IPS-18a (cell line): Measurements from ENCODE around the gene AIMP2.
A peak's percentile ranks its signal among the peaks of the same experiment; 100 is the strongest.
"Not testable (repeated sequence)": the region's sequence is repeated elsewhere in the genome, so short reads cannot be mapped to it uniquely, and the experiment has no call there.

Source experiments
- H3K27ac ChIP-seq: one replicate; pipeline ENCODE4 v1.5.1; 2013; ENCODE audit warnings: low read length
- H3K27me3 ChIP-seq: one replicate; pipeline ENCODE4 v1.6.1; 2013; ENCODE audit warnings: mild to moderate bottlenecking, low read length; ENCODE audit not compliant: control insufficient read depth, insufficient read depth
- H3K36me3 ChIP-seq: one replicate; pipeline ENCODE4 v1.6.1; 2013; ENCODE audit warnings: low read depth, low read length; ENCODE audit not compliant: control insufficient read depth
- H3K4me1 ChIP-seq: one replicate; pipeline ENCODE4 v1.6.1; 2013; ENCODE audit warnings: low read depth, low read length; ENCODE audit not compliant: control insufficient read depth
- H3K4me3 ChIP-seq: one replicate; pipeline ENCODE4 v1.5.1; 2013; ENCODE audit warnings: low read length
- H3K9ac ChIP-seq: one replicate; pipeline ENCODE4 v1.6.1; 2013; ENCODE audit warnings: mild to moderate bottlenecking, low read length, moderate library complexity
- H3K9me3 ChIP-seq: one replicate; pipeline ENCODE4 v1.6.1; 2013; ENCODE audit warnings: low read depth, low read length; ENCODE audit not compliant: control insufficient read depth

Gene AIMP2

GRCh38 chr7:6028563-6028962 lies 19.5 kb downstream of the AIMP2 start:
- H3K36me3 ChIP-seq: peaks cover 54% of the 10 kb centered on the region
- no peaks in the 10 kb centered on the region for H3K27me3 ChIP-seq
- H3K27ac ChIP-seq: no peak overlapping the region
- no peaks in the 10 kb centered on the region for H3K4me1 ChIP-seq
- no peak overlapping the region for H3K9ac ChIP-seq
- H3K4me3 ChIP-seq: no peak overlapping the region
- no peaks in the 10 kb centered on the region for H3K9me3 ChIP-seq

GRCh38 chr7:6030988-6031387 lies 21.9 kb downstream of the AIMP2 start, which contains the start of gene ANKRD61:
TSS of gene ANKRD61 (plus strand) at chr7:6031376. CDS start at chr7:6031376, 0 bp downstream.
- Histone ChIP-seq H3K9me3 (no peaks in the 10 kb centered on the region), H3K9ac (no peak within 1 kb of the TSS), H3K27me3 (no peaks in the 10 kb centered on the region), H3K27ac (no peak within 1 kb of the TSS), H3K4me1 (no peaks in the 10 kb centered on the region), H3K36me3 (peaks cover 57% of the 10 kb centered on the region), H3K4me3 (no peak within 1 kb of the TSS)

- peaks cover 60% of the 10 kb centered on the region for H3K36me3 ChIP-seq
These were observed 22.5 kb downstream of the AIMP2 start for GRCh38 chr7:6031567-6031966.

GRCh38 chr7:6032167-6032566 lies 23.1 kb downstream of the AIMP2 start:
- H3K4me1 ChIP-seq: no peaks in the 10 kb centered on the region

More at GRCh38 chr7:6031567-6031966, 22.5 kb downstream of the AIMP2 start:
- Histone ChIP-seq H3K4me1 (no peaks in the 10 kb centered on the region), H3K27ac (no peak overlapping the region), H3K9ac (no peak overlapping the region), H3K9me3 (no peaks in the 10 kb centered on the region), H3K4me3 (no peak overlapping the region), H3K27me3 (no peaks in the 10 kb centered on the region)

GRCh38 chr7:6032641-6033040 lies 23.6 kb downstream of the AIMP2 start:
- no peak overlapping the region for H3K27ac ChIP-seq
- H3K4me3 ChIP-seq: no peak overlapping the region
- H3K4me1 ChIP-seq: no peaks in the 10 kb centered on the region
- no peaks in the 10 kb centered on the region for H3K27me3 ChIP-seq
- H3K36me3 ChIP-seq: peaks cover 64% of the 10 kb centered on the region
- no peak overlapping the region for H3K9ac ChIP-seq
- H3K9me3 ChIP-seq: no peaks in the 10 kb centered on the region

More at GRCh38 chr7:6032167-6032566, 23.1 kb downstream of the AIMP2 start:
- H3K27me3 ChIP-seq: no peaks in the 10 kb centered on the region
- H3K27ac ChIP-seq: no peak overlapping the region
- no peak overlapping the region for H3K4me3 ChIP-seq
- H3K9ac ChIP-seq: no peak overlapping the region
- H3K36me3 ChIP-seq: peaks cover 64% of the 10 kb centered on the region
- no peaks in the 10 kb centered on the region for H3K9me3 ChIP-seq

- H3K4me1 ChIP-seq: no peaks in the 10 kb centered on the region
- H3K4me3 ChIP-seq: no peak overlapping the region
- H3K36me3 ChIP-seq: peaks cover 70% of the 10 kb centered on the region
- H3K9me3 ChIP-seq: no peaks in the 10 kb centered on the region
- no peak overlapping the region for H3K9ac ChIP-seq
- no peak overlapping the region for H3K27ac ChIP-seq
- no peaks in the 10 kb centered on the region for H3K27me3 ChIP-seq
These were observed 26.1 kb downstream of the AIMP2 start for GRCh38 chr7:6035165-6035564.

GRCh38 chr7:6035686-6036085 lies 26.6 kb downstream of the AIMP2 start:
- H3K27ac ChIP-seq: no peak overlapping the region
- no peaks in the 10 kb centered on the region for H3K4me1 ChIP-seq
- no peaks in the 10 kb centered on the region for H3K9me3 ChIP-seq
- H3K27me3 ChIP-seq: no peaks in the 10 kb centered on the region
- no peak overlapping the region for H3K4me3 ChIP-seq
- H3K9ac ChIP-seq: no peak overlapping the region
- peaks cover 74% of the 10 kb centered on the region for H3K36me3 ChIP-seq

GRCh38 chr7:6049780-6050179 lies 40.7 kb downstream of the AIMP2 start:
- Histone ChIP-seq H3K36me3 (peaks cover 54% of the 10 kb centered on the region), H3K27me3 (no peaks in the 10 kb centered on the region), H3K9ac (no peak overlapping the region), H3K4me3 (no peak overlapping the region), H3K4me1 (no peaks in the 10 kb centered on the region), H3K9me3 (no peaks in the 10 kb centered on the region), H3K27ac (no peak overlapping the region)

- H3K27me3 ChIP-seq, H3K4me1 ChIP-seq, H3K27ac ChIP-seq, H3K9ac ChIP-seq, H3K4me3 ChIP-seq, H3K9me3 ChIP-seq: not testable (repeated sequence)
- H3K36me3 ChIP-seq: peaks cover 43% of the 10 kb centered on the region
These were observed 42.1 kb downstream of the AIMP2 start for GRCh38 chr7:6051185-6051584.

GRCh38 chr7:6056616-6057015 lies 47.5 kb downstream of the AIMP2 start:
- Histone ChIP-seq H3K27ac (no peak overlapping the region), H3K27me3 (no peaks in the 10 kb centered on the region), H3K9ac (no peak overlapping the region), H3K9me3 (no peaks in the 10 kb centered on the region), H3K4me3 (no peak overlapping the region), H3K4me1 (no peaks in the 10 kb centered on the region), H3K36me3 (peaks cover 10% of the 10 kb centered on the region)

- H3K4me1 ChIP-seq: no peaks in the 10 kb centered on the region
- H3K9me3 ChIP-seq: no peaks in the 10 kb centered on the region
- H3K36me3 ChIP-seq: peaks cover 10% of the 10 kb centered on the region
- H3K4me3 ChIP-seq: peak overlapping the region; percentile 83
- peak overlapping the region; percentile 82 for H3K9ac ChIP-seq
- H3K27ac ChIP-seq: no peak overlapping the region
- no peaks in the 10 kb centered on the region for H3K27me3 ChIP-seq
These were observed 48.5 kb downstream of the AIMP2 start for GRCh38 chr7:6057316-6058129.

GRCh38 chr7:6059941-6060340 lies 50.9 kb downstream of the AIMP2 start:
- H3K4me1 ChIP-seq, H3K27ac ChIP-seq, H3K36me3 ChIP-seq, H3K9me3 ChIP-seq, H3K9ac ChIP-seq, H3K4me3 ChIP-seq, H3K27me3 ChIP-seq: not testable (repeated sequence)
